C4-2B (cell line): ENCODE data around the gene FKBP1B.

Experiments used
- CTCF ChIP-seq: fragments of 450-650 bp; conservative IDR thresholded peaks from 2 replicates; pipeline ENCODE4 v1.5.1; 2017; ENCODE audit warnings: mild to moderate bottlenecking
- ZFX ChIP-seq: fragments of 450-650 bp; IDR thresholded peaks from 2 replicates; pipeline ENCODE4 v1.6.1; 2017

- TF ChIP-seq CTCF (no peak), ZFX (no peak)
Observed at GRCh38 chr2:24088821-24089359, 39.3 kb downstream of the FKBP1B start.
